MCF 10A (cell line): ENCODE data around the gene NCOA7. TPM values are rescaled to one million over a fixed set of nuclear protein-coding genes. Genes with fewer than 3 reads are reported as not detected.

ENCODE experiments used
- BruUV-seq: library from RNA; stranded (reverse); fragments of 400-500 nt; replicated peaks from 2 replicates; lab custom pipeline; 2021; lab: Mats Ljungman, UMichigan
- CTCF ChIA-PET: fragments of 300-600 bp; sonication (Branson Sonifier 250); formaldehyde crosslinking; extraction: SDS; loops from one replicate; lab custom pipeline; 2021; ENCODE audit warnings: antibody characterized with exemption, inconsistent platforms; lab: Yijun Ruan, JAX
- POLR2A ChIA-PET: fragments of 300-600, 350-650 bp; sonication (Branson Sonifier 250); formaldehyde crosslinking; extraction: SDS; loops from one replicate; lab custom pipeline; 2020; ENCODE audit warnings: antibody characterized with exemption, inconsistent platforms; lab: Yijun Ruan, JAX
- DNase-seq: peaks from one replicate; pipeline ENCODE4 v3.0.0-alpha.2; 2018; ENCODE audit not compliant: unreplicated experiment
- H3K27ac Mint-ChIP-seq: one replicate; pipeline ENCODE4 v1.8.0; 2022; ENCODE audit warnings: mild to moderate bottlenecking, low read depth, mixed read lengths; ENCODE audit not compliant: unreplicated experiment
- H3K27me3 Mint-ChIP-seq: one replicate; pipeline ENCODE4 v1.8.0; 2022; ENCODE audit warnings: mixed read lengths; ENCODE audit not compliant: insufficient read depth, unreplicated experiment
- H3K36me3 Mint-ChIP-seq: one replicate; pipeline ENCODE4 v1.8.0; 2022; ENCODE audit warnings: mild to moderate bottlenecking, moderate library complexity, mixed read lengths; ENCODE audit not compliant: insufficient read depth, unreplicated experiment
- H3K4me1 Mint-ChIP-seq: one replicate; pipeline ENCODE4 v1.8.0; 2022; ENCODE audit warnings: mixed read lengths; ENCODE audit not compliant: insufficient read depth, unreplicated experiment
- H3K4me3 Mint-ChIP-seq: one replicate; pipeline ENCODE4 v1.8.0; 2022; ENCODE audit warnings: mild to moderate bottlenecking, moderate library complexity, mixed read lengths; ENCODE audit not compliant: unreplicated experiment
- H3K9me3 Mint-ChIP-seq: one replicate; pipeline ENCODE4 v1.8.0; 2022; ENCODE audit warnings: mixed read lengths; ENCODE audit not compliant: unreplicated experiment
- CTCF ChIP-seq: fragments of 200-600 bp; IDR thresholded peaks from one replicate; pipeline ENCODE4 v1.8.0; 2022; ENCODE audit warnings: antibody characterized with exemption, mild to moderate bottlenecking; ENCODE audit not compliant: unreplicated experiment
- intact Hi-C: fragments of 100-400 bp; cut with micrococcal nuclease; formaldehyde crosslinking; loops from 2 replicates; pipeline ENCODE4 v1.14.1; 2022
- total RNA-seq: library from RNA; stranded (reverse); gene quantifications from 2 replicates; pipeline ENCODE4 v1.2.3, GENCODE V29; 2022

The NCOA7 gene
- total RNA-seq, 1 experiment from 2014 or later = 52.3 TPM

- Mint-ChIP-seq H3K36me3 (peaks cover 20% of the 10 kb centered on the region), H3K4me3 (peak overlapping the region; percentile 93), H3K27ac (peak overlapping the region; percentile 66), H3K4me1 (peaks cover 43% of the 10 kb centered on the region), H3K9me3 (no peaks in the 10 kb centered on the region), H3K27me3 (no peaks in the 10 kb centered on the region)
- CTCF ChIA-PET = interaction anchor here (0.6 to 14.9 kb wide), 44 partner anchors 10 to 828 kb away, joined by 3 to 270 read pairs (median 4); partner anchors contain the start of genes HINT3 and TRMT11
- intact Hi-C loops = loop anchor here (1.0 to 2.0 kb wide), 3 partner anchors 68 to 165 kb away; partner anchors contain the start of gene HINT3
- POLR2A ChIA-PET = interaction anchor here (0.6 to 7.1 kb wide), 41 partner anchors 8 to 828 kb away, joined by 3 to 207 read pairs (median 6); partner anchors contain the start of genes HINT3 and TRMT11
- peak; percentile 20 for TF ChIP-seq CTCF
- BruUV-seq = TSS peak; percentile 5
- DNase-seq = peak; percentile 64
Observed at GRCh38 chr6:125791151-125791819, 525 bp downstream of the NCOA7 start.

- Mint-ChIP-seq H3K27ac (peak overlapping the region; percentile 66), H3K4me3 (peak overlapping the region; percentile 93), H3K36me3 (peaks cover 15% of the 10 kb centered on the region), H3K4me1 (peaks cover 43% of the 10 kb centered on the region), H3K9me3 (no peaks in the 10 kb centered on the region), H3K27me3 (no peaks in the 10 kb centered on the region)
- no peak for TF ChIP-seq CTCF
- BruUV-seq = no TSS peak
- no peak for DNase-seq
- intact Hi-C loops = loop anchor here (1.0 to 2.0 kb wide), 3 partner anchors 67 to 165 kb away; partner anchors contain the start of gene HINT3
- CTCF ChIA-PET = interaction anchor here (0.6 to 14.9 kb wide), 40 partner anchors 10 to 829 kb away, joined by 3 to 270 read pairs (median 4); partner anchors contain the start of genes HINT3 and TRMT11
- POLR2A ChIA-PET = interaction anchor here (0.6 to 7.1 kb wide), 24 partner anchors 10 to 651 kb away, joined by 3 to 207 read pairs (median 11); partner anchors contain the start of genes HINT3 and TRMT11
Observed at GRCh38 chr6:125791820-125792165, 1.0 kb downstream of the NCOA7 start.

GRCh38 chr6:125792172-125792571 lies 1.4 kb downstream of the NCOA7 start:
- no peak for TF ChIP-seq CTCF
- peaks cover 12% of the 10 kb centered on the region for H3K36me3 Mint-ChIP-seq
- CTCF ChIA-PET = interaction anchor here (0.6 to 14.9 kb wide), 31 partner anchors 9 to 829 kb away, joined by 3 to 270 read pairs (median 5); partner anchors contain the start of genes HINT3 and TRMT11
- DNase-seq = no peak
- BruUV-seq = no TSS peak
- no peaks in the 10 kb centered on the region for H3K9me3 Mint-ChIP-seq
- peak overlapping the region; percentile 93 for H3K4me3 Mint-ChIP-seq
- intact Hi-C loops = no loop called here
- H3K27me3 Mint-ChIP-seq = no peaks in the 10 kb centered on the region
- H3K27ac Mint-ChIP-seq = peak overlapping the region; percentile 17
- H3K4me1 Mint-ChIP-seq = peaks cover 46% of the 10 kb centered on the region
- POLR2A ChIA-PET = interaction anchor here (0.6 to 7.1 kb wide), 19 partner anchors 9 to 194 kb away, joined by 3 to 207 read pairs (median 21); partner anchors contain the start of genes HINT3 and TRMT11

- Mint-ChIP-seq H3K9me3 (no peaks in the 10 kb centered on the region), H3K36me3 (peaks cover 7% of the 10 kb centered on the region), H3K27ac (peak overlapping the region; percentile 17), H3K4me3 (peak overlapping the region; percentile 93), H3K4me1 (peaks cover 48% of the 10 kb centered on the region), H3K27me3 (no peaks in the 10 kb centered on the region)
- DNase-seq = peak; percentile 62
- CTCF ChIA-PET = interaction anchor here (0.7 to 14.9 kb wide), 6 partner anchors 12 to 181 kb away, joined by 3 to 270 read pairs (median 7); partner anchors contain the start of gene HINT3
- no peak for TF ChIP-seq CTCF
- no TSS peak for BruUV-seq
- POLR2A ChIA-PET = interaction anchor here (0.5 to 7.1 kb wide), 17 partner anchors 9 to 194 kb away, joined by 3 to 207 read pairs (median 8); partner anchors contain the start of genes HINT3 and TRMT11
- intact Hi-C loops = no loop called here
Observed at GRCh38 chr6:125792680-125793079, 1.9 kb downstream of the NCOA7 start.
